ENCODE results near the gene OPCML.

DNA sequence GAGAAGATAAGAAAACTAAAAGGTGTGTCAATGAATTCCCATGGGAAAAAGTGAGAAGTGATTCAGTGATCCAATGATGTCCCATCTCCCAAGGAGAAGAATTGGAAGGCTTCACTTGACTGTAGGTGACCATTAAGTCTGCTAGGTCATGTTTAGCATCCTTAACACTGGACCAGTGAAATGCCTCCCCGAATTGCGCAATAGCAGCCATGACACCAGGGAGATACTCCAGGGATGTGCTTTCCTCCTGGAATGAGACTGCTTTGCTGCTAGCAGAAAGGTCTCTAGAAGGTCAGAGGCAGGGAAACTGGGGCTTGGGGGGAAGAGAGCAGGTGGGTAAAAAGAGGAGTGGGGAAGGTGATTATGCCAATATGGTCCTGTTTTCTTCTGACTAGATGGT is 364.3 kb downstream of the OPCML start:
- TF ChIP-seq, protein P1, sequence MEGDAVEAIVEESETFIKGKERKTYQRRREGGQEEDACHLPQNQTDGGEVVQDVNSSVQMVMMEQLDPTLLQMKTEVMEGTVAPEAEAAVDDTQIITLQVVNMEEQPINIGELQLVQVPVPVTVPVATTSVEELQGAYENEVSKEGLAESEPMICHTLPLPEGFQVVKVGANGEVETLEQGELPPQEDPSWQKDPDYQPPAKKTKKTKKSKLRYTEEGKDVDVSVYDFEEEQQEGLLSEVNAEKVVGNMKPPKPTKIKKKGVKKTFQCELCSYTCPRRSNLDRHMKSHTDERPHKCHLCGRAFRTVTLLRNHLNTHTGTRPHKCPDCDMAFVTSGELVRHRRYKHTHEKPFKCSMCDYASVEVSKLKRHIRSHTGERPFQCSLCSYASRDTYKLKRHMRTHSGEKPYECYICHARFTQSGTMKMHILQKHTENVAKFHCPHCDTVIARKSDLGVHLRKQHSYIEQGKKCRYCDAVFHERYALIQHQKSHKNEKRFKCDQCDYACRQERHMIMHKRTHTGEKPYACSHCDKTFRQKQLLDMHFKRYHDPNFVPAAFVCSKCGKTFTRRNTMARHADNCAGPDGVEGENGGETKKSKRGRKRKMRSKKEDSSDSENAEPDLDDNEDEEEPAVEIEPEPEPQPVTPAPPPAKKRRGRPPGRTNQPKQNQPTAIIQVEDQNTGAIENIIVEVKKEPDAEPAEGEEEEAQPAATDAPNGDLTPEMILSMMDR (IDR thresholded peaks at IDR 0.05; ENCODE audit: low read length): no peak
- no peak for TF ChIP-seq EZH2 (IDR thresholded peaks at IDR 0.05; ENCODE audit: borderline replicate concordance, low read length)

All from OCI-LY1 (cell line).